Calu3 (cell line): ENCODE measurements around the gene GRHPR. TPM values are rescaled to one million over a fixed set of nuclear protein-coding genes. Genes with fewer than 3 reads are reported as not detected.
"Not testable (repeated sequence)": the region's sequence is repeated elsewhere in the genome, so short reads cannot be mapped to it uniquely, and the experiment has no call there.

Source experiments
- BruUV-seq: library from RNA; stranded (reverse); fragments of 400-500 nt; replicated peaks from 2 replicates; lab custom pipeline; 2021; lab: Mats Ljungman, UMichigan
- CTCF ChIA-PET: fragments of 300-600 bp; sonication (Branson Sonifier 250); formaldehyde crosslinking; loops from one replicate; lab custom pipeline; 2022; ENCODE audit warnings: antibody characterized with exemption; lab: Charles Lee
- DNase-seq: peaks from one replicate; pipeline ENCODE4 v3.0.0; 2022
- H3K27ac Mint-ChIP-seq: one replicate; pipeline ENCODE4 v1.8.0; 2022; ENCODE audit warnings: mixed read lengths; ENCODE audit not compliant: unreplicated experiment
- H3K27me3 Mint-ChIP-seq: one replicate; pipeline ENCODE4 v1.8.0; 2022; ENCODE audit warnings: mixed read lengths; ENCODE audit not compliant: unreplicated experiment
- H3K36me3 Mint-ChIP-seq: one replicate; pipeline ENCODE4 v1.8.0; 2022; ENCODE audit warnings: mild to moderate bottlenecking, moderate library complexity, mixed read lengths; ENCODE audit not compliant: insufficient read depth, unreplicated experiment
- H3K4me1 Mint-ChIP-seq: one replicate; pipeline ENCODE4 v1.8.0; 2022; ENCODE audit warnings: mild to moderate bottlenecking, low read depth, mixed read lengths; ENCODE audit not compliant: unreplicated experiment
- H3K4me3 Mint-ChIP-seq: one replicate; pipeline ENCODE4 v1.8.0; 2022; ENCODE audit warnings: mild to moderate bottlenecking, low read depth, moderate library complexity, mixed read lengths; ENCODE audit not compliant: unreplicated experiment
- H3K9me3 Mint-ChIP-seq: one replicate; pipeline ENCODE4 v1.8.0; 2022; ENCODE audit warnings: low read depth, mixed read lengths; ENCODE audit not compliant: unreplicated experiment
- CTCF ChIP-seq: fragments of 200-600 bp; IDR thresholded peaks from one replicate; pipeline ENCODE4 v1.8.0; 2022; ENCODE audit warnings: antibody characterized with exemption; ENCODE audit not compliant: unreplicated experiment
- intact Hi-C: fragments of 100-400 bp; cut with micrococcal nuclease; formaldehyde crosslinking; loops from one replicate; pipeline ENCODE4 v1.10.0; 2022; ENCODE audit not compliant: unreplicated experiment
- total RNA-seq: library from RNA; stranded (reverse); gene quantifications from 2 replicates; pipeline ENCODE4 v1.2.3, GENCODE V29; 2022

GRHPR gene
- total RNA-seq, 1 experiment from 2014 or later, result 28.0 TPM

GRCh38 chr9:37471942-37472684 lies 49.6 kb downstream of the GRHPR start:
- TF ChIP-seq CTCF, result no peak
- Mint-ChIP-seq H3K36me3 (peaks cover 7% of the 10 kb centered on the region), H3K4me3 (peak overlapping the region; percentile 63), H3K27ac (peak overlapping the region; percentile 66), H3K4me1 (peaks cover 8% of the 10 kb centered on the region), H3K27me3 (no peaks in the 10 kb centered on the region), H3K9me3 (no peaks in the 10 kb centered on the region)
- intact Hi-C loops, result no loop called here
- CTCF ChIA-PET, result no interaction called here
- no peak for DNase-seq
- no TSS peak for BruUV-seq

- DNase-seq, H3K4me3 Mint-ChIP-seq, H3K36me3 Mint-ChIP-seq, H3K27ac Mint-ChIP-seq, H3K9me3 Mint-ChIP-seq, H3K27me3 Mint-ChIP-seq, H3K4me1 Mint-ChIP-seq, intact Hi-C loops, CTCF ChIA-PET, BruUV-seq: not testable (repeated sequence)
Measured at GRCh38 chr9:37473982-37474381, 51.5 kb downstream of the GRHPR start.

- no peak overlapping the region for H3K27ac Mint-ChIP-seq
- H3K4me3 Mint-ChIP-seq, result no peak overlapping the region
- intact Hi-C loops, result no loop called here
- H3K9me3 Mint-ChIP-seq, result no peaks in the 10 kb centered on the region
- H3K36me3 Mint-ChIP-seq, result peaks cover 7% of the 10 kb centered on the region
- DNase-seq, result no peak
- H3K27me3 Mint-ChIP-seq, result no peaks in the 10 kb centered on the region
- TF ChIP-seq CTCF, result no peak
- H3K4me1 Mint-ChIP-seq, result peaks cover 8% of the 10 kb centered on the region
- no TSS peak for BruUV-seq
- CTCF ChIA-PET, result no interaction called here
Measured at GRCh38 chr9:37474438-37474837, 51.9 kb downstream of the GRHPR start.

- intact Hi-C loops, result no loop called here
- TF ChIP-seq CTCF, result no peak
- BruUV-seq, result no TSS peak
- peaks cover 11% of the 10 kb centered on the region for H3K4me1 Mint-ChIP-seq
- no peak overlapping the region for H3K4me3 Mint-ChIP-seq
- CTCF ChIA-PET, result interaction anchor here (0.5 kb wide), 1 partner anchor 550 kb away, joined by 3 read pairs; no protein-coding TSS in a partner anchor
- H3K27ac Mint-ChIP-seq, result no peak overlapping the region
- H3K9me3 Mint-ChIP-seq, result no peaks in the 10 kb centered on the region
- H3K36me3 Mint-ChIP-seq, result peaks cover 4% of the 10 kb centered on the region
- no peaks in the 10 kb centered on the region for H3K27me3 Mint-ChIP-seq
- DNase-seq, result no peak
Measured at GRCh38 chr9:37476930-37477329, 54.4 kb downstream of the GRHPR start.

GRCh38 chr9:37477443-37477842 lies 54.9 kb downstream of the GRHPR start:
- H3K36me3 Mint-ChIP-seq, H3K27me3 Mint-ChIP-seq, H3K4me3 Mint-ChIP-seq, DNase-seq, intact Hi-C loops, H3K27ac Mint-ChIP-seq, H3K4me1 Mint-ChIP-seq, CTCF ChIA-PET, BruUV-seq, H3K9me3 Mint-ChIP-seq: not testable (repeated sequence)

GRCh38 chr9:37477987-37478619 lies 55.6 kb downstream of the GRHPR start:
- CTCF ChIA-PET, result not testable (repeated sequence)

More at GRCh38 chr9:37477987-37478619, 55.6 kb downstream of the GRHPR start:
- H3K36me3 Mint-ChIP-seq, H3K4me3 Mint-ChIP-seq, BruUV-seq, H3K27ac Mint-ChIP-seq, H3K4me1 Mint-ChIP-seq, H3K9me3 Mint-ChIP-seq, H3K27me3 Mint-ChIP-seq, intact Hi-C loops, DNase-seq: not testable (repeated sequence)
